NCI-H1048 (cell line): ENCODE results near the gene MAD1L1.
"Not testable (repeated sequence)": the region's sequence is repeated elsewhere in the genome, so short reads cannot be mapped to it uniquely, and the experiment has no call there.

Source experiments
- DNase-seq: peaks from one replicate; lab custom pipeline; 2025; lab: John Stamatoyannopoulos, UW

Gene MAD1L1

DNA sequence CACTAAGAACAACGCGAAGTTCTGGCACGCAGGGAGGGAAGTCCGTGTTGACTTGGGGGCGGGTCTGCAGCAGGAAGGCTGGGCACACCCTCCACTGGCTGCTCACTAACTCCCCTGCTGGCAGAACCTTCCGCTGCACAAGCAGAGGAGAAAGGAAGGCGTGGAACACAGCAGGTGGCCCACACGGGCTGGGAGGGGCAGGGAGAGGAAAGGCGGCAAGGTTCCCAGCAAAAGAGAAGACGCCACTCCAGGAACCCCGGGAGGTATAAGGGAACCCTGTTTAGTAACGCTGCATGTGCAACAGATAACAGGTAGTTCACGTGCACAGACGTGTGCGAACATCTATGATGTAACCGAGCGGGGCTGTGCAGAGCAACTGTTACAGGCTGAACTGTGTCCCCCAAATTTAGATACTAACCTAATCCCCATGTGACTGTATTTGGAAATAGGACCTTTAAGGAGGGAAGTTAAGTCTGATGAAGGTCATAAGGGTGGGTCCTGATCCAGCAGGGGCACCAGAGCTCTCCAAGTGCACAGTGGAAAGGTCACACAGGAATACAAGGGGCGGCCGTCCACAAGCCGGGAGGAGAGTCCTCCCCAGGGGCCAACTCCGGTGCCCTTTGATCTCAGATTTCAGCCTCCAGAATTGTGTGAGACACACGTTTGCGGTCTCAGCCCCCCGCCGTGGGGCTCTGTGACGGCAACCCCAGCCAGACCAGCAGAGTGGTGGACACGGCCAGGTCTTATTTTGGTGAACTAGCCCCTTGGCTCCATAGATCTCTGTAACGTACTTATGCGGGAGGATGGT is 357.1 kb downstream of the MAD1L1 start:
- DNase-seq = not testable (repeated sequence)

DNA sequence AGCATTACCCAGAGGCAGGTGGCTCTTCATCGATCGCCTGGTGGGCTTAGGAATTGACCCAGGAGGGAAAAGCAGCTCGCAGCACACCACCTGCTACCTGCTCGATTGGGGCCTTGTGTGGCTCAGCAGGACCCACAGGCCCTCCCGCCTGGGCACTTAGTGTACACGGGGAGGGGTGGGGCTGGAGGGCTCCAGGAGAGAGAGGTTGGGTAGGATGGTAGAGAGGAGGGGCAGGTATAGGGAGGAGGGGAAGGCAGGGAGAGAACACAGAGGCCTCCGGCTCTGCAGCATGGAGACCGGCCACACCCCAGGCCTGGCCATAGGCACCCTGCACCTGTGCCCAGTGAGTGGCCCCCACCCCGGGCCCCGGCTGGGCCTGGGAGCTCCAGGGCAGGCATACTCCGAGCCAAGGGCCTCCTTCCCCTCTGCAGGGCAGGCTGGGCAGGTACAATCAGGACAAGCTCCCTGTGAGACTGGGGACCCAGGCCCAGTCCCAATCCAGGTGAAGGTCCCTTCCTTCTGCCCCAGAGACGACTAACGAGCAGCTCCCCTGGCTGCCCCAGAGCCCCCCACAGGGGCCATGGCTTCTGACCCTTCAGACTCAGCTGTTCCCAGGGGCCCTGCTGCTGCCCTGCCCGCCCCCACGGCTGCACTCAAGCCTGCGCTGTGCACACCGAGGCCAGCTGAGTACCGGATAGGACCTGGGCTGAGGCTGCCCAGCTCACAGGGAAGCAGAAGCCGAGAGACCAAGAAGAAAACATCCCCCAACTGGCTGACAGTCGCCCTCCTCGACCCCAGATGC is 358.0 kb downstream of the MAD1L1 start:
- DNase-seq = not testable (repeated sequence)

DNA sequence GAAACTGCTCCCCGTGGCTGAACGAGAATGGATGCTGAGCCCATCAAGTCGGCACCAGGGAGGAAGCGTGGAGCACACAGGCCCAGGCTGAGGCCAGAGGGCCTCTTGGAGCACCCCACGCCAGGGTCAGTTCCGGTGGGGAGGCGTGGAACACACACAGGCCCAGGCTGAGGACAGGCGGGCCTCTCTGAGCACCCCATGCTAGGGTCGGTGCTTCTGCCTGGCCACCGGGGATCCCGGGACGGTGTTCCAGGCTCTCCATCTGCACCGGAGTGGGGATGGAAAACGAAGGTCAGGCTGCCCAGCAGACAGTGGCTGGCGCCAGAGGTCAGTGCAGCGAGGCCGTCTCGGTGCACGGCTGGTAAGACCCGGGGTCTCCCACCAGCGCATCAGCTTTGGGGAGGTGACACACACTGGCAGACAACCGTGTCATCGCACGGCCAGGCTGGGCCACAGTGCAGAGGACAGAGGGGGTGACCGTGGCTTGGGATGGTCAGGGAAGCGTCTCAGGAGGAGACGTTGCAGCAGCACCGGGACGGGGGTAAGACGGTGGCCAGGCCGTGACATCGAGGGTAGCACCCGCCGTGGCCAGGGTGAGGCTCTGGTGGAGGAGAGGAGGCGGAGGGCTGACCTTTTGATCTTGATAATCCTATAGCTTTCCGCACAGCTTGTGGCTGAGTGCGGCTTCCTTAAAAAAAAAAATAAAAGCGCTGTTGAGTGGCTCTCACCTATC is 358.7 kb downstream of the MAD1L1 start:
- DNase-seq = no peak

DNA sequence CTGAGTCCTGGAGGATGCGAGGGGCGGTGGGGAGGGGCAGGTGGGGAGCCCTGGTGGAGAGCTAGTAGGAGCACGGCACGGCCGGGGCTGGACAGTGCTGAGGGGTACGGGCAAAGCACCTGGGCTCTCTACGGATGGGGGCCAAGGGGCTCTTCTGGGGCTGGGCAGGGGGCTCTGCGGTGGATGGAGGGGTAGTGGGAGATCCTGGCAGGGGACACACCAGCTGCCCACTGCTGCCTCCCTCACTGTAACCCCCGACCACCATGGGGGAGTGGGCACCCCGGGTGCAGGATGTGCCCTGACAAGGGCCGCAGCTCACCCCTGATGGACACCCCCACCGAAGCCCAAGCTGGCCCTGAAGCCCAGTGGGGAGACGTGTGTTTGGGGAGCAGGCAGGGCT is 359.3 kb downstream of the MAD1L1 start:
- DNase-seq = no peak

DNA sequence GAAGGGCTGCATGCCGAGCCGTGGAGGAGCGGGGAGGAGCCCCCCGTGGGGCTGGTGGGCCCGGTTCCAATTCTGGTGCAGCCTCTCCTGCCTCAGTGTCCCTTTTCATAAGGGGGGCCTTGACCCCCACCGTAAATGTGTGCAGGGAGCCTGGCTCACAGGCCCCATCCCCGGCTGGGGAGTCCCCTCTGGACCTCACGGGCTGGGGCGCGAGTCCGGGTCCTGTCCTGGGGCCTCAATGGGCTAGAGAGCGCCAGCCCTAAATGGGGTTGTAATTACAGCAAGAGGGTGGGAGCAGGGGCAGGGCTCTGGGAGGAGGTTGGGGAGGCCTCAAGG is 359.7 kb downstream of the MAD1L1 start:
- DNase-seq = no peak

DNA sequence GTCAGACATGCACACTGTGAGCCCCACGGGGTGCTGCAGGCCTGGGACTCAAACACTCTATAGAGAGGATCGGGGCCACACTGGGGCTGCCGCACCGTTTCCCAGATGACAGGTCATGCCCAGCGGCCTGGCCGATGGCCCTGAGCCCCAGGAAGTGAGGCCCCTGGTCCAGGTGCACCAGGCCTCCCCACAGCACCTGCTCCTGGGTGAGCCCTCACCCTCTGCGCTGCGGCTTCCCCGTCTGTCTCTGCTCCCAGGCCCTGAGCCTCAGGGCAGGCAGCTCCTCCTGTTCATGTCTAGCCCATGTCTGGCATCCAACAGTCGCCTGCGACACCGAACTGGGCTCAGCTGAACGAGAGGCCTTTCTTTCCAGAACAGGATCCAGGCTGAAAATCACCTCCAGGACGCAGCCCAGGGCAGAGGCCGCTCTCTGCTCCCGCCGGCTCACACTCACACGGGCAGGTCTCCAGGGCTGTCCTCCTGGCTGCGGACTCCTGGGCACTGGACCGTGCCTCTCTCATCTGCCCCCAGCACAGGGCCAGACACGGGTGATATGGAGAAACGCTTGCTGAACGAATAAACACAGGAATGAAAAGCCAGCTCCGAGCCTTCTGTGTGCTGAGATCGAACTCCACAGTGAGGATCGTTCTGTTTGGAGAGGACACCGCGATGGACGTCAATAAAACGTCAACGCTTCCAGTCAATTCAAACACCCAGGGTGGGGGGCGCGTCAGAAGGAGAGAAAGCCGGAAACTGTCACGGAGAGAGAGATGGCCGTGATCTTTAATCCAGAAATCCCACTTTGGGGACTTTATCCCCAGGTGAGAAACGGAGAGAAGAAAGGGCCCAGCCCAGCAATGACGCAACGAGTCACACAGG is 360.3 kb downstream of the MAD1L1 start:
- DNase-seq = no peak

DNA sequence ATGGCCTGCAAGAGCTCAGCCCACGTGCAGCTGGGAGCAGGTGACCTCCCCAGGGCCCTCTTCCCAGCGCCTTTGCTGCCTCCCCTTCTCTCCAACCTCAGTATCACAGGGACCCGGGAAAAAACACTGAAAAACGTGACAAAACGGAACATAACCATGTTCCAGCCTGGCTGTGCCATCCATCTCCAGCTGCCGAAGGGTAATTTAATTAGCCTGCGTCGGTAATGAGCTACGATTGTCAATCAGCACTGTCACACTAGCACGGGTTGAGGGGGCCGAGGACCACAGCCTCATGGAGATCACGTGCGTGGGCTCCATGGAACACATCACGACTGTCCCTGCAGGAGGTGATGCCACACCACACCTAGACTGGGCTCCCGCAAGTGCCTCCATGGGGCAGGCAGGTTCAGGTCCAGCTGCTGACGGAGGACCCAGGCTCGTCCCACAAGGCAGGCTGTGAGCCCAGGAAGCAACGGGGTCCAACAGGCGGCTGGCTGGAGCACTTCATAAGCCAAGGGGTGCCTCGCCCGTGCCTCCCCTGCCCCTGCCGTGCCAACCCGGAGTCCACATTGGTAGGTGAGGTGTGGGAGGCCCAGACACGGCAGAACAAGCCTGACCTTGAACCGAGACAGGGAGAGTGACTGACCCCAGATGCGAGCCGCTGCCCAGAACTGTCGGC is 363.2 kb downstream of the MAD1L1 start:
- no peak for DNase-seq

DNA sequence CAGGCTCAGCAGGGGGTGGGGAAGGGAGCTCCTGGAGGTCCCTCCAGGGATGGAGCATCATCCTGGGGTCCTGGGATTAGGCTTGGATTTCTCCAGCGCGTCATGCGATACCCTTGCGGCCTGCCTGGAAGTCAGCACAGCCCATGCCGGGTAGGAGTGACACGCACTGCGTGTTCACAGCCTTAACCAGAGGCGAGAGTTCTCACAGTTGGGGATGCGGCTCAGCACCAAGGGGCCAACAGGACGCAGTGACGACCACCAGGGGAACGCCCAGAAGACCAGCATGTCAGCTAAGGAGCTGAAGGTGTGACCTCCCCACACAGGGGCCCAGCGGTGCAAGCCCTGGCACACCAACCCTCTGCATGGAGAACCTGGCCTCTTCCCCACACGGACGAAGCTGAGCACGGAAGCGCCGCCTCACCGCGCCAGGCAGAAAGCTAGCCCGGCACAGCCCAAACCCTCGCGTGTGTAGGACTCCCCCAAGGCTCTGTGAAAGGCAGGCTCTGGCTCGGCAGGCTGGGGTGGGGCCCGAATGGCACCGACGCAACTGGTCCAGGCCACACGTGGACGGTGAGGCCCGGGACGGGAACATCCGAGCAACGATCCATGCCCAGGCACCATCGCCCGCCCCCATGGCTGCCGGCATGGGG is 364.1 kb downstream of the MAD1L1 start:
- DNase-seq = no peak

DNA sequence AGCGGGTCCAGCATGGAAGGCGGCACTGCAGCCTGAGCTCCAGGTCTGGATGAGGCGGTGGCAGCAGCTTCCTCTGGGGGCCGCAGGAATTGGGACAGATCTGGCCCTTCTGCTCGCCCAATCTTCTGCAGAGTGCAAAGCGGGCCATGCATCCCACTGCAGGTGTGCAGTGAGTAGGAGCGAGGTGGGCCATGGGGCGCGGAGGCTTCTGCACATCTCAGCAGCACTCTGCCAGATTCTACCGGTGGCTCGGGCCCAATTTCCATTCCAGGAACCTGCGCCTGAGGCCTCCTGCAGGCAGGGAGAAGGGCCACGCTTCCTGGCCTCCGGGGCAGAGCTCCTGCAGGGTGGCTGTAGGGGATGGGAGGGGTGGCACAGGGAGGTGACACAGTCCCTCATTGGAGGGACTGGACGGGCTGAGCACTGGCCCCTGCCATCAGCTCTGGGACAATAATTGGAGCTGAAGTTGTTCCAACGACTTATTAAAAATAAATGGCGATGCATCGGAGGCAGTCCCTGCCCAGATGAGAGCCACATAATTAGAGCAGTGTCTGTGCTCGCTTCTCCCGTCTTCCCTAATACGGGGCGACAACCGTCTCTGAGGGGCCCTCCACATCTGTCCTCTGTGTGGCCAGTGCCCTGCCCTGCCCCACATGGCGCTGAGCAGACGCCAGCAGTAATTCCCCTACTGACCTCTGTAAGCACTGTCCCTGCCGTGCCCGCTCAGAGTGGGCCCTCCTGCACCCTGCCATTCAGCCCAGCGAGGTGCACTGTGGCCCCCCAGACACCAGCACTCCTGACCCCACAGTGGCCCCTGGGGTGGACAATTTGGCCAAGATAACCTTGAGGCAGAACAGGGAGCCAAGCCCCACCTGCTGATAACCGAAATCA is 365.1 kb downstream of the MAD1L1 start:
- no peak for DNase-seq

DNA sequence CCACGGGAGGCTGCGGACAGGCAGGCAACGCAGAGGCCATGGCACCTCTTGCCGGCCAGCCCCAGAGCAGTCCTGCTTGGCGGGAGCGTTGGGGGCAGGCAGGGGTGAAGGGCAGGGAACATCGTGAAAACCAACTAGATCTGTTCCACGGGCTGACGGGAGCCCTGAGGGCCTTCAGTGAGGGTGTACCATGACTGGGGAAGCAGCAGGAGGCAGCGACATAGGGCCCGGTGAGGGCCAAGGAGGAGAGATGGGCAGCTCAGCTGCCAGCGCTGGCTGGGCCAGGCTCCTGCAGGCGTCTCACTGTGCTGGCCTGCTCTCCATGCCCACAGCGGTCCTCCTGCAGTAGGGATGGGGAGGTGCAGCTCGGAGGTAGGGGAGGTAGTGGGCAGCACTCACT is 366.1 kb downstream of the MAD1L1 start:
- no peak for DNase-seq

DNA sequence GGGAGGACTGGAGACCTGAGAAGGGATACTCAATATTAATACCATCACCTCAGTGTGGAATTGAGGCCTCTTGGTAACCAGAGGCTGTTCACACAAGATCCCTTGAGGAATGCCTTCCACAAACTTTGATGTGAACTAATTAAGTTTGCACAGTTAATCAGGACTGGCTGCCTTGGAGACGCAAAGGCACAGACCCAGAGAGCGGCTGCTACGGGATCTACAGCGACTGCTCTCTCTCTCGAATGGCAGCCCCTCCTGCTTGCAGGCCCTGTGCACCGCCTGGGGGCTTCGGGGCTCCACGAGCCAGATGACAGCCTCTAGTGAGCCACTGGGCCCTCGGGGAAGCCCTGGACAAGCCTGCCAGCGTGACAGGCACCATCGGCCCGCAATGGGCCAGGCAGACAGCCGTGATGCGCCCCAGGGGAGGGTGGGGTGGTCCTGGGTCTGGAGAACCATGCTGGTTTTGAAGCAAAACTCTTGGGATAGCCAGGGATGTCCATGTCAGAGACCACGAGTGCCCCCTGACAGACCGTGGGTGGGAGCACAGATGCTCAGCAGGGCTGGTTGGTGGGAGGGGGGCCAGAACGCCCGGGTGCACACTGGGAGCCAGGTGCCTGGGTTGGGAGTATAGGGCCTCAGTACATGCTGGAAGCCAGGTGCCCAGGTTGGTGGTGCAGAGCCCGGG is 367.0 kb downstream of the MAD1L1 start:
- DNase-seq = no peak

DNA sequence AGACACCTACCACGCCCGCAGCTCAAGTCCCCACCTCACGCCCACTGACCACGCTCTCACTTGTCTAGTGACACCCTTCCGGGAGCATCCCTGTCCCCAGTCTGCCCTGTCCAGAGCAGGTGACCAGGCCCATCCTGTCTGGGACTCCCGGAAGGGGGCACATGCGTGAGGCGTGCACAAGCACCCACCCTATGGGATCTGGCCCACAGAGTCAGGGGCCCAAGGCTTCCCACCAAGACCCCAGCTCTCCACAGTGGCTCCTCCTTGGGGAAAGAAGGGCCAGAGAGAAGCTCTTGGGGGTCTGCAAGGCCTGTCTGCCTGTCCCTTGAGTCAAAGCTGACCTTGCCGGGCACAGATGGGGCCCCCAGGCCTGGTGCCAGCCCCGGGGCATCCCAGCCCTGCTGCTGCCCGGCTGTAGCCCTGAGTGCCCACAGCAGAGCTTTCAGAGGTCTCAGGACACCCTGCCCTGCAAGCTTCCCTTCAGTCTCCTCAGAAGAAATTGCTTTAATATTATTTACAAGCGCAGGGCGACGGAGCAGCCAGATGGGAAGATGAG is 367.7 kb downstream of the MAD1L1 start:
- no peak for DNase-seq

DNA sequence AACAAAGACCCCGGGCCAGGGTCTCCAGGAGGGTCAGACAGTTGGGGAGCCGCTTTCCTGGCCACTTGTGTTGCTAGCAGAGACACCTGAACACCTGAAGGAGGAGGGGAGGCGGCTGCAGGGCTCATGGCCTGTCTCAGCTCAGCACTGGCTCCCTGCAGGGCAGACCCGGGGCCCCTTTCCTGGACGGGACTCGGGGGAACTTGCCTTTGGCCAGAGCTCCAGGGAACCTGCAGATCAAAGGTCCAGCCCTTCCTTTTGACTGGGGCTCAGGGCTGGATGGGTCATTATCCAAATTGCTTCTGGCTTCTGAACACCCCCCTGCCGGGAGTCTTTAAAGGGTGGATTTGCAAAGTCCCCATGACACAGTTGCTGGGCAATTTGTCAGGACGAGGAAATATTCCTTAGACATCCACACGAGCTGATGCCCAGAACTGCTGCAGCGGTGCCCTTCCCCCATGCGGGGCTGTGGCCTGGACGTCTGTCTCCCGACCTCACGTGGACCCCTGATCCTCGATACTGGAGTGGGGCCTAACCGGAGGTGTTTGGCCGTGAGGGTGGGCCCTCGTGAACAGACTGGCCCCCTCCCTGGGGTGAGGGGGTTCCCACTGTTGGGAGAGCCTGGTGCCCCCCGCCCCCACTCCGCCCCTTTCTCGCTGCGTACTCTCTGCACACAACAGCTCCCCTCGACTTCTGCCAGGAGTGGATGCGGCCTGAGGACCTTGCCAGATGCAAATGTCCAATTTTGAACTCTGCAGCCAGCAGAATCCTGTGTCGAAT is 368.4 kb downstream of the MAD1L1 start:
- DNase-seq = no peak

DNA sequence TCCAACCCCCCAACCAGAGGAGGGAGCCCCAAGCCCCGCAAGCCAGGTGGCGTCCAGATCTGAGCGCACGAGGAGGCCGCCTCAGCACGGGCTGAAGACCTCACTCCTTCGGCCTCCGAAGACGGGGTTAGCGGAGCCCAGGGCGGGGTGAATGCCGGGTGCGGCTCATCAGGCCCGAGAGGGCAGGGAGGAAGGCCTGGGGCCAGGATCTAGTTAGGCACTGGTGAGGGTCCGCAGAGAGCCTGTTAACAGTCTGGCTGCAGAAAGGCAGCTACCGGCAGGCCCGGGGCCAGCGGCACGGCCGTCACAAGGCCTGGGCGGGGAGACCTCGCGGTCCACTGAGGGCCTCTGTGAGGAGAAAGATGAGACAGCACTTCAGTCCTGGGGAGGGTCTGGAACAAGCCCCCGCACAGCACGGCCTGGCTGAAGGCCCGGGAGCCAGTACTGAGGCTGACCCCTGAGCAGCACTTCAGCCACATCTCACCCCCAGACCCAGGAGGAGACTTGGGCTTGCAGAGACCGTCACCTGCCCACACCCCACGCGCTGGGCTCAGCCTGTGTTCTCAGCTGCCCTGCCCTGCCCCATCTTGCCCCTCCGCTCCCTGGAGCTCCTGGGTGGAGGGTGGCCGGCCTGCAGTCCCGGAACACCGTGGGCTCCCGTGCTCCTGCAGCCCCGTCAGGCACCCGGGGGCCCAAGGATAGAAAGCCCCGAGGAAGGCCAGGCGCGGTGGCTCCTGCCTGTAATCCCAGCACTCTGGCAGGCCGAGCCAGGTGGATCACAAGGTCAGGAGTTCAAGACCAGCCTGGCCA is 369.4 kb downstream of the MAD1L1 start:
- DNase-seq = no peak

DNA sequence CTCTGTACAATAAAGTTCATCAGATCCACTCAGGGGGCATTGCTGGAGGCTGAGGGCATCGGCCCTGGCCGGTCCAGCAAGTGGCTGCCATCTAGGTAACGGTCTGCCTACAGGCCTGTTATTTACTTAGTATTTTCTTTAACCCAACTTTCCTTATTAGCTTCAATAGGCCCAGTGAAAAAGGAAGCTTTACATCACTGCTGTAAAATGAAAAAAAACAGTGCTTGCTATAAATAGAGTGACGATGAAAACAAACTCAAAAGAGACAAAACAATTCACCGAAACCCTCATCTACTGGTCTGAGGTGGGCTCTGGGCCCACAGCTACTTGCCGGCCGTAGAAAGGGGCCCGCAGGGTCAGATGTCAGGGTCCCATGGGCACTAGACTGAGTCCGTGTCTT is 370.2 kb downstream of the MAD1L1 start:
- DNase-seq = no peak

DNA sequence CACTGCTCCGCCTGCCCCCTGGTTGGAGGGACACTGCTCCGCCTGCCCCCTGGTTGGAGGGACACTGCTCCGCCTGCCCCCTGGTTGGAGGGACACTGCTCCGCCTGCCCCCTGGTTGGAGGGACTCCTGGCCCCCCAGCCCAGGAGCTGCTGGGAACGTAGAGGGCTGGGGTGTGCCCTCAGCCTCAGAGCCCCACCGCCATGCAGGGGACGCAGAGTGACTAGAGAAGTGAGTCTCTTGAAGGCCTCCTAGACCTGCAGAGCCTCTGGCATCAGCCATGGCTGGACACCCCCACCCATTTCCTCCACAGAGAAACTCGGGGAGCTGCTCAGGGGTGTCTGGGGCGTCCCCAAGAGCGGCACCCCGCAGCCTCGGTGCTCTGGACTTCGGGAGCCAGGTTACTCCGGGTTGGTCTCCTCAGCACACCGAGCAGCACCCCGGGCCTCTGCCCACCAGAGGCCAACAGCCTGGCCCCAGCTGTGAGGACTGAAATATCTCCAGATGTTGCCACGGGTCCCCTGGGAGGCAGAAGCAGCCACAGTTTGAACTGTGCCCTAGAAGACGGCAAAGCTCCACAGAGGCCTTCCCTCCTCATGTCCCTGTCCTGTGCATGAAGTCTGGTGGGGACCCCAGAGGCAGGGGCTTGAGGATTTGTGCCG is 370.8 kb downstream of the MAD1L1 start:
- DNase-seq = no peak
